PC-9 (cell line): ENCODE results near the gene GAD2.

Experiments
- EZH2 ChIP-seq: fragments of 200-600 bp; sonication (generic); IDR thresholded peaks from 2 replicates; pipeline ENCODE4 v1.8.0; 2017; ENCODE audit warnings: antibody characterized with exemption, low read depth
- TF ChIP-seq, protein P1 (sequence below): fragments of 200-600 bp; sonication (generic); conservative IDR thresholded peaks from 2 replicates; pipeline ENCODE4 v1.6.1; 2017; ENCODE audit warnings: mixed run types, antibody characterized with exemption, mild to moderate bottlenecking, moderate library complexity

DNA sequence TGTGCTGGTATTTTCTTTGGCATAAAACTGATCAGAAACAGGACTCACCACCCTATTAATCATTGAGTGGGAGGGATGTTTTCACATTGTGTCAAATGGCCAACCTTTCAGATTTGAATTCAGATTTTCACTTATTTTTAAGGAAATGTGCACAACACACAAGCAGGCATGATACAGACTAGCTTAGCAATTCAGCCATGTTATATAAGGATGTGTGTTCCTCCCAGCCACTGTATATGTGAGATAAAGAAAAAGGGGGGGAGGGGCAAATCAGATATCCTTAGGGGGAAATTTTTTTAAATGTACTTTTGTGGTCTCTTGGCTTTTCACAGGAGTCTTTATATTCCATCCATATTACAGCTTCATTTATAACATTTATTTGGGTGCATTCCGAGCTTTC lies 3.1 kb downstream of the GAD2 start:
- TF ChIP-seq, protein P1, sequence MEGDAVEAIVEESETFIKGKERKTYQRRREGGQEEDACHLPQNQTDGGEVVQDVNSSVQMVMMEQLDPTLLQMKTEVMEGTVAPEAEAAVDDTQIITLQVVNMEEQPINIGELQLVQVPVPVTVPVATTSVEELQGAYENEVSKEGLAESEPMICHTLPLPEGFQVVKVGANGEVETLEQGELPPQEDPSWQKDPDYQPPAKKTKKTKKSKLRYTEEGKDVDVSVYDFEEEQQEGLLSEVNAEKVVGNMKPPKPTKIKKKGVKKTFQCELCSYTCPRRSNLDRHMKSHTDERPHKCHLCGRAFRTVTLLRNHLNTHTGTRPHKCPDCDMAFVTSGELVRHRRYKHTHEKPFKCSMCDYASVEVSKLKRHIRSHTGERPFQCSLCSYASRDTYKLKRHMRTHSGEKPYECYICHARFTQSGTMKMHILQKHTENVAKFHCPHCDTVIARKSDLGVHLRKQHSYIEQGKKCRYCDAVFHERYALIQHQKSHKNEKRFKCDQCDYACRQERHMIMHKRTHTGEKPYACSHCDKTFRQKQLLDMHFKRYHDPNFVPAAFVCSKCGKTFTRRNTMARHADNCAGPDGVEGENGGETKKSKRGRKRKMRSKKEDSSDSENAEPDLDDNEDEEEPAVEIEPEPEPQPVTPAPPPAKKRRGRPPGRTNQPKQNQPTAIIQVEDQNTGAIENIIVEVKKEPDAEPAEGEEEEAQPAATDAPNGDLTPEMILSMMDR: no peak
- no peak for TF ChIP-seq EZH2
